ENCODE results near the gene KIF26B. TPM values are rescaled to one million over a fixed set of nuclear protein-coding genes. Genes with fewer than 3 reads are reported as not detected.

Gene KIF26B
- polyA plus RNA-seq, 1 donor (not counting 4 experiments of a cell fraction or from before 2014, with no cell fraction given): 0.58 TPM

- Histone ChIP-seq H2AFZ (ENCODE audit: control insufficient read depth, low read length) (no peak overlapping the region), H4K20me1 (ENCODE audit: control insufficient read depth, extremely low read depth, insufficient read depth, low read length) (no peaks in the 10 kb centered on the region), H3K4me2 (ENCODE audit: control insufficient read depth, extremely low read depth, insufficient read depth, low read depth, low read length) (no peak overlapping the region), H3K27ac (ENCODE audit: control insufficient read depth, insufficient read depth, low read length) (no peak overlapping the region), H3K9me3 (ENCODE audit: control insufficient read depth, low read depth, low read length) (no peaks in the 10 kb centered on the region), H3K36me3 (ENCODE audit: control insufficient read depth in 2 of 2, extremely low read depth in 1 of 2, insufficient read depth in 2 of 2, low read length in 2 of 2) (no peaks in the 10 kb centered on the region), H3K4me3 (ENCODE audit: control insufficient read depth in 2 of 3, extremely low read depth in 1 of 3, insufficient read depth in 2 of 3, low read depth in 1 of 3, low read length in 3 of 3) (no peak overlapping the region), H3K9me1 (ENCODE audit: control insufficient read depth, extremely low read depth, insufficient read depth, low read length) (no peaks in the 10 kb centered on the region), H3K9ac (ENCODE audit: control insufficient read depth, extremely low read depth, insufficient read depth, low read length) (no peak overlapping the region), H3K79me2 (ENCODE audit: control insufficient read depth, insufficient read depth, low read length) (no peaks in the 10 kb centered on the region), H3K4me1 (ENCODE audit: control insufficient read depth, extremely low read depth, insufficient read depth, low read length) (no peaks in the 10 kb centered on the region), H3K27me3 (ENCODE audit: control insufficient read depth, extremely low read depth, insufficient read depth, low read length) (no peaks in the 10 kb centered on the region)
- TF ChIP-seq EZH2 (IDR thresholded peaks at IDR 0.05; ENCODE audit: low read length): no peak
- TF ChIP-seq CTCF (optimal IDR thresholded peaks at IDR 0.05 in 1 of 3, IDR thresholded peaks at IDR 0.05 in 1 of 3, conservative IDR thresholded peaks at IDR 0.05 in 1 of 3; ENCODE audit: extremely low read depth in 1 of 3, insufficient read depth in 2 of 3, low read length in 3 of 3): no peak
- DNase-seq (ENCODE audit: low read depth, low spot score) (no peak), FAIRE-seq (no peak)
- dilution Hi-C loops (cut with MboI; ENCODE audit: extremely low pct_ligation_motif_present, low sequenced_read_pairs): no loop called here
Measured at GRCh38 chr1:245558069-245558468, 403.3 kb downstream of the KIF26B start.

GRCh38 chr1:245560316-245560859 is 405.6 kb downstream of the KIF26B start:
- DNase-seq (ENCODE audit: low read depth, low spot score): no peak
- no peak overlapping the region for H3K4me2 ChIP-seq (ENCODE audit: control insufficient read depth, extremely low read depth, insufficient read depth, low read depth, low read length)
- no peak for FAIRE-seq
- no peaks in the 10 kb centered on the region for H3K79me2 ChIP-seq (ENCODE audit: control insufficient read depth, insufficient read depth, low read length)
- dilution Hi-C loops (cut with MboI; ENCODE audit: extremely low pct_ligation_motif_present, low sequenced_read_pairs): no loop called here
- H3K36me3 ChIP-seq (ENCODE audit: control insufficient read depth in 2 of 2, extremely low read depth in 1 of 2, insufficient read depth in 2 of 2, low read length in 2 of 2): no peaks in the 10 kb centered on the region
- no peak overlapping the region for H3K27ac ChIP-seq (ENCODE audit: control insufficient read depth, insufficient read depth, low read length)
- H2AFZ ChIP-seq (ENCODE audit: control insufficient read depth, low read length): no peak overlapping the region
- no peaks in the 10 kb centered on the region for H3K27me3 ChIP-seq (ENCODE audit: control insufficient read depth, extremely low read depth, insufficient read depth, low read length)
- TF ChIP-seq EZH2 (IDR thresholded peaks at IDR 0.05; ENCODE audit: low read length) (no peak), CTCF (optimal IDR thresholded peaks at IDR 0.05 in 1 of 3, IDR thresholded peaks at IDR 0.05 in 1 of 3, conservative IDR thresholded peaks at IDR 0.05 in 1 of 3; ENCODE audit: extremely low read depth in 1 of 3, insufficient read depth in 2 of 3, low read length in 3 of 3) (no peak)
- no peak overlapping the region for H3K4me3 ChIP-seq (ENCODE audit: control insufficient read depth in 2 of 3, extremely low read depth in 1 of 3, insufficient read depth in 2 of 3, low read depth in 1 of 3, low read length in 3 of 3)
- H4K20me1 ChIP-seq (ENCODE audit: control insufficient read depth, extremely low read depth, insufficient read depth, low read length): no peaks in the 10 kb centered on the region
- H3K4me1 ChIP-seq (ENCODE audit: control insufficient read depth, extremely low read depth, insufficient read depth, low read length): no peaks in the 10 kb centered on the region
- no peaks in the 10 kb centered on the region for H3K9me3 ChIP-seq (ENCODE audit: control insufficient read depth, low read depth, low read length)
- H3K9ac ChIP-seq (ENCODE audit: control insufficient read depth, extremely low read depth, insufficient read depth, low read length): no peak overlapping the region
- no peaks in the 10 kb centered on the region for H3K9me1 ChIP-seq (ENCODE audit: control insufficient read depth, extremely low read depth, insufficient read depth, low read length)
